ENCODE data around the gene CNGA2. TPM values are rescaled to one million over a fixed set of nuclear protein-coding genes. Genes with fewer than 3 reads are reported as not detected.

CNGA2 gene
- total and polyA plus RNA-seq, 2 experiments from 2014 or later: not detected

DNA sequence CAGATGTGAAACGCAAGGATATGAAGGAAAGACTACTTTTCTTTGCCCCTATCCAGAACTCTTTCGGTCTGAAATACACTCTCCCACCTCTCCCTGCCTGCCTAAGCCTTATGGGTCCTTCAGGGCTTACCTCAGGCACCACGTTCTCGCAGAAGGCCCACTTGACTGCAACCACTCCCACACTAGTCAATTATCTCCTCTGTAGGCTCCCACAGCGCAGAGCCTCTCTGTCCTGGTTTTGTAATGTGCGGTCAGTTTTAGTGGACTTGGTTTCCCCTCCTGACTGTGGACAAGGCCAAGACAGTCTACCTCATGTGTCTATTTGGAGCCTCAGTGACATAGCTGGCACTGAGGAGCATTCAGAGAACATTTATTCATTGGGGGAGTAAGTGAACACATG, 11.1 kb downstream of the CNGA2 start:
- Histone ChIP-seq H3K4me1 (ENCODE audit: insufficient read depth) (no peaks in the 10 kb centered on the region), H3K36me3 (replicated peaks; ENCODE audit: insufficient read depth, low read depth) (no peaks in the 10 kb centered on the region), H3K4me2 (no peak overlapping the region), H2AFZ (no peak overlapping the region), H3K79me2 (no peaks in the 10 kb centered on the region), H3K27ac (no peak overlapping the region), H3K27me3 (no peaks in the 10 kb centered on the region), H4K20me1 (ENCODE audit: insufficient read depth, poor library complexity, severe bottlenecking) (no peaks in the 10 kb centered on the region), H3K9me3 (ENCODE audit: low read depth) (no peaks in the 10 kb centered on the region), H3K9me2 (replicated peaks; ENCODE audit: insufficient read depth) (no peaks in the 10 kb centered on the region), H3K4me3 (no peak overlapping the region)
- TF ChIP-seq EZH2phosphoT487 (IDR thresholded peaks at IDR 0.05; ENCODE audit: low read depth, severe bottlenecking, unreplicated experiment) (no peak), EZH2 (IDR thresholded peaks at IDR 0.05; ENCODE audit: borderline replicate concordance) (no peak)
- TF ChIP-seq, protein P1, sequence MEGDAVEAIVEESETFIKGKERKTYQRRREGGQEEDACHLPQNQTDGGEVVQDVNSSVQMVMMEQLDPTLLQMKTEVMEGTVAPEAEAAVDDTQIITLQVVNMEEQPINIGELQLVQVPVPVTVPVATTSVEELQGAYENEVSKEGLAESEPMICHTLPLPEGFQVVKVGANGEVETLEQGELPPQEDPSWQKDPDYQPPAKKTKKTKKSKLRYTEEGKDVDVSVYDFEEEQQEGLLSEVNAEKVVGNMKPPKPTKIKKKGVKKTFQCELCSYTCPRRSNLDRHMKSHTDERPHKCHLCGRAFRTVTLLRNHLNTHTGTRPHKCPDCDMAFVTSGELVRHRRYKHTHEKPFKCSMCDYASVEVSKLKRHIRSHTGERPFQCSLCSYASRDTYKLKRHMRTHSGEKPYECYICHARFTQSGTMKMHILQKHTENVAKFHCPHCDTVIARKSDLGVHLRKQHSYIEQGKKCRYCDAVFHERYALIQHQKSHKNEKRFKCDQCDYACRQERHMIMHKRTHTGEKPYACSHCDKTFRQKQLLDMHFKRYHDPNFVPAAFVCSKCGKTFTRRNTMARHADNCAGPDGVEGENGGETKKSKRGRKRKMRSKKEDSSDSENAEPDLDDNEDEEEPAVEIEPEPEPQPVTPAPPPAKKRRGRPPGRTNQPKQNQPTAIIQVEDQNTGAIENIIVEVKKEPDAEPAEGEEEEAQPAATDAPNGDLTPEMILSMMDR (IDR thresholded peaks at IDR 0.05; ENCODE audit: poor library complexity): no peak
- WGBS (ENCODE audit: low lambda C conversion rate, missing lambda C conversion rate): 68% methylated on average over 6 of the region's 6 CpGs
- DNase-seq (ENCODE audit: low spot score): no peak

DNA sequence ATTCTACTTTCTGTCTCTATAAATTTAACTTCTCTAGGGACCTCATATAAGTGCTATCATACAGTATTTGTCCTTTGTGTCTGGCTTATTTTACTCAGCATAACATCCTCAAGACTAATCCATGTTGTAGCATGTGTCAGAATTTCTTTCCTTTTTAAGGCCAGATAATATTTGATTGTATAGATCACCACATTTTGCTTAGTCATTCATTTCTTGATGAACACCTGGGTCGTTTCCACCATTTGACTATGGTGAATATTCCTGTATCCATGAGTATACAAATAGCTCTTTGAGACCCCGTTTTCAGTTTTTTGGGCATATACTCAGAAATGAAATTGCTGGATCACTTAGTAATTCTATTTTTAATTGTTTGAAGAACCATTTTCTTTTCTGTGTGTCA, 12.0 kb downstream of the CNGA2 start:
- H3K4me2 ChIP-seq: no peak overlapping the region
- WGBS (ENCODE audit: low lambda C conversion rate, missing lambda C conversion rate): 49% methylated on average over 2 of the region's 2 CpGs
- TF ChIP-seq, protein P1 (IDR thresholded peaks at IDR 0.05; ENCODE audit: poor library complexity): no peak
- TF ChIP-seq EZH2 (IDR thresholded peaks at IDR 0.05; ENCODE audit: borderline replicate concordance) (no peak), EZH2phosphoT487 (IDR thresholded peaks at IDR 0.05; ENCODE audit: low read depth, severe bottlenecking, unreplicated experiment) (no peak)

DNA sequence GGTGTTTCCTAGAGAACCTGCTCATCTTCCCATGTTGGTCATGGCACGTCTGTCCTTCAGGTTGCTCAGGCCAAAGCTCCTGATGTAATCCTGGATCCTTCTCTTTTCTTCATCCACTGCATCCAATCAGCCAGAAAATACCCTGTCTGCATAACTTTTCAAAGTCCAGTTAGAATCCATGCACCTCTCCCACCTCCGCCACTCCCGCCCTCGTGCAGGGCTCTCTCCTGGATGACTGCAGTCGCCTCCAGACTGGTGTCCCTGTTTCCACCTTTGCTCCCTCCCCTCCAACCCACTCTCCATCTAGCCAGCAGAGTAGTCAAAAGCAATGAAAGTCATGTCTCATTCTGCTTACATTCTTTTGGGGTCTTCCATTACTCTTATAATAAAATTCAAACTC, 16.0 kb downstream of the CNGA2 start:
- Histone ChIP-seq H3K9me2 (replicated peaks; ENCODE audit: insufficient read depth) (no peaks in the 10 kb centered on the region), H3K4me2 (no peak overlapping the region), H3K27ac (no peak overlapping the region), H3K9me3 (ENCODE audit: low read depth) (no peaks in the 10 kb centered on the region), H3K79me2 (no peaks in the 10 kb centered on the region), H3K4me3 (no peak overlapping the region), H3K36me3 (replicated peaks; ENCODE audit: insufficient read depth, low read depth) (no peaks in the 10 kb centered on the region), H2AFZ (no peak overlapping the region), H4K20me1 (ENCODE audit: insufficient read depth, poor library complexity, severe bottlenecking) (no peaks in the 10 kb centered on the region), H3K27me3 (no peaks in the 10 kb centered on the region), H3K4me1 (ENCODE audit: insufficient read depth) (no peaks in the 10 kb centered on the region)
- DNase-seq (ENCODE audit: low spot score): no peak
- no peak for TF ChIP-seq EZH2 (IDR thresholded peaks at IDR 0.05; ENCODE audit: borderline replicate concordance)
- TF ChIP-seq, protein P1 (IDR thresholded peaks at IDR 0.05; ENCODE audit: poor library complexity): no peak
- TF ChIP-seq EZH2phosphoT487 (IDR thresholded peaks at IDR 0.05; ENCODE audit: low read depth, severe bottlenecking, unreplicated experiment): no peak
- WGBS (ENCODE audit: low lambda C conversion rate, missing lambda C conversion rate): 89% methylated on average over 5 of the region's 5 CpGs

More for the DNA sequence above, 12.0 kb downstream of the CNGA2 start:
- no peak overlapping the region for H3K27ac ChIP-seq
- H3K9me3 ChIP-seq (ENCODE audit: low read depth): no peaks in the 10 kb centered on the region
- no peaks in the 10 kb centered on the region for H3K4me1 ChIP-seq (ENCODE audit: insufficient read depth)
- H3K9me2 ChIP-seq (replicated peaks; ENCODE audit: insufficient read depth): no peaks in the 10 kb centered on the region
- no peaks in the 10 kb centered on the region for H3K27me3 ChIP-seq
- H3K4me3 ChIP-seq: no peak overlapping the region
- no peaks in the 10 kb centered on the region for H3K79me2 ChIP-seq
- H3K36me3 ChIP-seq (replicated peaks; ENCODE audit: insufficient read depth, low read depth): no peaks in the 10 kb centered on the region
- no peaks in the 10 kb centered on the region for H4K20me1 ChIP-seq (ENCODE audit: insufficient read depth, poor library complexity, severe bottlenecking)
- DNase-seq (ENCODE audit: low spot score): no peak
- H2AFZ ChIP-seq: no peak overlapping the region

DNA sequence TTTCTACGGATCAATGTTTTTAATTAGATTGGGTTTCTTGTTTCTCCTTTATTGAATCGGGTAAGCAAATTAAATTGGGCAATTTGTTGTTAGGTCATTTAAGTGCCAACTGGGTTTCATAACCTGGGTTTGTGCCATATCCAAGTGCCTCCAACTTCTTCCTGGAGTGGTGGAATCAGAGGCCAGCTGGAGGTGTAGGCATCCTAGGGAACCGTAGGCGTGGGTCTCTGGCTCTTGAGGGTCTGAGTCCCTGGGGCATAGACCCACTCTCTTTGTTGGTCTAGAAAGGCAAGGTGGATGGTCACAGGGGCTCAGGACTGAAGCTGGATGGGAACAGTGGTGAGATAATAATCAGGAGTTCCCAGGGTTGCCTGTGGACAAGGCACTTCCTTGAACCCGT, 18.3 kb downstream of the CNGA2 start:
- WGBS (ENCODE audit: low lambda C conversion rate, missing lambda C conversion rate): 82% methylated on average over 5 of the region's 5 CpGs
- Histone ChIP-seq H3K4me3 (no peak overlapping the region), H3K4me2 (no peak overlapping the region), H3K4me1 (ENCODE audit: insufficient read depth) (no peaks in the 10 kb centered on the region), H3K79me2 (no peaks in the 10 kb centered on the region), H3K27ac (no peak overlapping the region), H3K36me3 (replicated peaks; ENCODE audit: insufficient read depth, low read depth) (no peaks in the 10 kb centered on the region), H3K27me3 (no peaks in the 10 kb centered on the region), H4K20me1 (ENCODE audit: insufficient read depth, poor library complexity, severe bottlenecking) (no peaks in the 10 kb centered on the region), H3K9me2 (replicated peaks; ENCODE audit: insufficient read depth) (no peaks in the 10 kb centered on the region), H3K9me3 (ENCODE audit: low read depth) (no peaks in the 10 kb centered on the region), H2AFZ (no peak overlapping the region)
- DNase-seq (ENCODE audit: low spot score): no peak
- no peak for TF ChIP-seq EZH2phosphoT487 (IDR thresholded peaks at IDR 0.05; ENCODE audit: low read depth, severe bottlenecking, unreplicated experiment)
- TF ChIP-seq, protein P1 (IDR thresholded peaks at IDR 0.05; ENCODE audit: poor library complexity): no peak
- no peak for TF ChIP-seq EZH2 (IDR thresholded peaks at IDR 0.05; ENCODE audit: borderline replicate concordance)
